GM21737 (cell line): ENCODE data around the gene H1-8.

Experiments
- ATAC-seq: cut with Tn5 transposase; IDR thresholded peaks from one replicate; pipeline ENCODE4 v1.9.1; 2021; ENCODE audit warnings: mild to moderate bottlenecking, moderate library complexity; ENCODE audit not compliant: unreplicated experiment

H1-8 gene

GRCh38 chr3:129592381-129593131 is 49.6 kb downstream of the H1-8 start:
- ATAC-seq = no peak

GRCh38 chr3:129593230-129593594 is 50.2 kb downstream of the H1-8 start:
- ATAC-seq = no peak

DNA sequence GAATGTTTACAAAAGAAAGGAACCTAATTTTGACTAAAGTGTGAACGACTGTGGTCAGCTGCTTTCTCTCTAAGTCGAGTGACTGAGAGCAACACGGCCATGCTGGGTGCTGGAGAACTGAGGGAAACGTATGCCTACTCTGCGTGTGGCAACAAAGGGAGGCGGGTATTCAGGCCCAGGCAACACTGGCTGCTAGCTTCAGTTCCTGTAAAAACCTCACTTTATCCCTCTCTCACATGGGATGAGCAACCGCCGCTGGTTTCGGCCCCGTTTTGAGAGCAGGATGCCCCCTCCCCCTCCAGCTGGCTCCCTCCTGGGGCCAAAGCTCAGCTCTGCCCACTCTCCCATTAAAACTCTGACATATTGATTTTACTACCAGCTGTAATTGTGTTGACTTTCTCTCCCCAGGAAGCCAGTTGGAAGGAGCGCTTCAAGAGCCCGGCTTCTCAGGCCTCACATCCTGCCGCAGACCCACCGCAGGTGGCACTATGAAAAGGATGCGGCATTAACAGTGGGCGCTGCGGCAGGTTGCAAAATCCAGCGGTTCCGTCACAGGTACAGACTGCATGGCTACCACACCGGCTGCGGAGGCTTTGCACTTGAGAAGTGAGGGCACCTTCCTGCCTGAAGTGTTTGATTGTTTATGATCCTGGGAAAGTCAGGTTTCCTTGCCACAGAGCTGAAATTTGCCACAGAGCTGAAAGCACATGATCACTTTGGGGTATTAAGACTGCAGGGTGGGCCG is 50.8 kb downstream of the H1-8 start:
- no peak for ATAC-seq

DNA sequence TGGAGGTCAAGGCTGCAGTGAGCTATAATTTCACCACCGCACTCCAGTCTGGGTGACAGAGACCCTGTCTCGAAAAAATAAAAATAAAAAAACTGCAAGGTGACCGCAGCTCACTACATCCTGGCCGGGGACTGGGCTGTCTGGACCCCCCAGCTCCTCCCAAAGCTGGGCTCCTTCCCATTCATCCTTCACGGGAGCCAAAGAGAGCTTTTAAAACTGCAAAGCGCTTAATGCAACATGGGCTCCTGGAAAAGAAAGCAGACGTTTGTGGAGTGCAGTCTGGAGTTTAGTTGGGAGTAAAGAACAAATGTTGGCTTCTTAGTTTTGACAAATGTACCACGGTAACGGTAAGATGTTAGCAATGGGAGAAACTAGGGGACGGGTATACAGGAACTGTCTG is 51.4 kb downstream of the H1-8 start:
- ATAC-seq = no peak

GRCh38 chr3:129594907-129595390 is 52.0 kb downstream of the H1-8 start:
- no peak for ATAC-seq

- no peak for ATAC-seq
These were observed 52.7 kb downstream of the H1-8 start for GRCh38 chr3:129595544-129596193.

DNA sequence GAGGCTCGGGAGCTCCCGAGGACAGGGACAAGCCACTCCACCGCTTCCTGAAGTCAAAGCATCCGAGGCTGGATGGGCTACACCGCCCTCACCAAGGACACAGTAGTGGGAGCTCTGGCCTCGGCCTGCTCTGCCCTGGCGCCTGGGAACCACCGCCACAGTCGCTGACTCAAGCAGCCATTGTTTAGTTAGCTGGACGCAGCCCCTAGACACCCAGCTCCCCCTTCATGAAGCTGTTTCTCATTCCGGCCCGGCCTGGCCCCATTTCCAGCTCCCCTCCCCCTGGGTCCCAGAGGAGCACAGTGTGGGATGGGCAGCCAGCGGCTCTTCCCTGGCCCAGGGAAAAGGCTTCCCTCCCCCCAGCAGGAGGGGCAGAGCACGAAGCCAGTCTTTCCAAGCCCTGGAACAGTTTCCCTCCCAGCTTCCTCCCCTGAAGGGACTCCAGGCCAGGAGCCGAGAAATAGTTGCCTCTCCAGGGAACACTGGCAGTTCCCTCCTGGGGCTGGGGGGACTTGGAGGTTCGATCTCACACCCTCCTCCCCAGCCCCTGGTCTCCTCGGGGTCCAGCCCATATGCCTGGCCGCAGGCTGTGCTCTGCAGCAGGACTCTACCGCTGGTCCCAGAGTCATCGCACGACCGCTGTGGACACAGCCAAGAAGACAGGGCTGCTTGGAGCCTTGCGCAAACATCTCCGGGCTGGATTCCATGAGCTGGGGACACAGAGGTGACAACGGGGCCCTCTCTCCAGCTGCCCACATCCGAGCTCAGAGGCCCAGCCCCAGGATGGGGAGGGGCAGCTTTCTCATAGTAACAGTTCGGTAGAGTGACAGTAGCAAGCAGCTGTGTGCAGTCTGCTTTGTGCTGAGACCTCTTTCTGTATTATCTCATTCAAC is 53.5 kb downstream of the H1-8 start:
- ATAC-seq = no peak

DNA sequence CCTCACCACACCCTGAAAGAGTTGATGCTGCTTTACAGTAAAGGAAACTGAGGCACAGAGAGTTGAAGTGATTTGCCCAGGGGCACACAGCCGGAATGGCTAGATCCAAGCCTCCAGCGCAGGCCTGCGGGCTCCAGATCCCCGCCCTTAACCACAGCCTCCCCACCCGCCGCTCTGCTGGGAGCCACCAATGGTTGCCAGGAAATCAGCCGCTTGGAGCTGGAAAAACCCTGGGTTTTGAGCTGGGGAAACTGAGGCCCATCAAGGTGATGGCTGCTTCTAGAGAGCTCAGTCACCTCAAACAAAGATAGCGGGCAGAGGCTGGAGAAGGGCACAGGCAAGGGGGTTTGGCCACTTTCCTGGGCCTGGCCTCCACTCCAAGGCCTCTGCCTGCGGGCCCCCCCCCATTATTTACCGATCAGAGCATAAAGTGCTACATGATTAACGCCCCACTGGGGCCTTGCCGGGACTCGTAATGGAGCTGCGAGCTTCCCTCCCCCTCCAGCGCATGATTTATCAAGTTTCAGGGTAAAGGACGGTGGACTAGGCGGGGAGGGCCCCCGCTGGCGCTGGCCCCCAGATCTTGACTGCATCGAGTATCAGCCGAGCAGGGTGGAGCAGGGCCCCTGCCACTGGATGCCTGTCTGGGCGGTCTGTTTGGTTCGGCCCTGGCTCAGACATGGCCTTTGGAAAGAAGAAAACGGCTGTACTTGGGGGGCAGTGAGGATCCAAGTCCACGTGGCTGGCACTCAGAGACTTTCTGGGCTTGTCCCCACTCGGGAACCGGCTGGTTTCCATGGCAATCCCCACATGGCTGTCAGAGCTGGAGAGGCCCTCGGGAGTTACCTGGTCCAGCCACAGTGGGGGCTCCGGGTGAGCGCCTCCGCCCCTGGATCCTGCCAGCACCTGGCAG is 54.4 kb downstream of the H1-8 start:
- ATAC-seq = no peak

DNA sequence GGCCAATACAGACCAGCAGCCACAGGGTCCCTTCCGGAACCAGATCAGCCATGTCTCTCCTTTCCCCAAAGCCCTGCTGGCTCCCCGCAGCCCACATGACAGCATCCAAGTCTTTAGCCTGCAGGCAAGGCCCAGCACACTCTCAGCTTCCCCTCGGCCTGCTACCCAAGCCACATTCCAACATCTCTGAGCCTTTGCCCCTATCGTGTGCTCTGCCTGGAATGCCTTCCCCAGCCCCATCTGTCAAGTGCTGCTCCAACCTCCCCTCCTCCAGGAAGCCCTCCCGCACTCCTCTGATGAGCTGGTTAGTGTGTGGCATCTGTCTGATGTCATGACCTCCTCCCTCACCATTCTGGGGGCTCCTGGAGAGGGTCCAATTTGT is 55.0 kb downstream of the H1-8 start:
- ATAC-seq = no peak

GRCh38 chr3:129598484-129598883 is 55.5 kb downstream of the H1-8 start:
- no peak for ATAC-seq

DNA sequence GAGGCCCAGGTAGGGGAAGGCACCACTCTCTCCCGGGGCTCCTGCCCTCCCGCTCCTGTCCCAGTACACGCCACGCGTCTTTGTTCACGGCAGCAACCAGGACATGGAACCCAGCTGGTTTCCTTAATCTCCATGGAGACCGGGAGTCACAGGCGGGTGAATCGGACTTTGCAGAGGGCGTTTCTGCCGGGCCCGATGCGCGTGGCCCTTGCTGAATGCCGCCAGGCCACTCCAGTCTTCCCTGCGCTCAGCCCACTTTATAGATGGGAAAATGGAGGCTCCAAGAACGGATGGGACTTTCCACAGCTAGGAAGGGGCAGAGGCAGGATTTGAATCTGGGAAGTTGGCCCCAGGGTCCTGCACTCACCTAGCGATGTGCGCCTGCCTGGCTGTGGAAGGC is 56.1 kb downstream of the H1-8 start:
- ATAC-seq = no peak

DNA sequence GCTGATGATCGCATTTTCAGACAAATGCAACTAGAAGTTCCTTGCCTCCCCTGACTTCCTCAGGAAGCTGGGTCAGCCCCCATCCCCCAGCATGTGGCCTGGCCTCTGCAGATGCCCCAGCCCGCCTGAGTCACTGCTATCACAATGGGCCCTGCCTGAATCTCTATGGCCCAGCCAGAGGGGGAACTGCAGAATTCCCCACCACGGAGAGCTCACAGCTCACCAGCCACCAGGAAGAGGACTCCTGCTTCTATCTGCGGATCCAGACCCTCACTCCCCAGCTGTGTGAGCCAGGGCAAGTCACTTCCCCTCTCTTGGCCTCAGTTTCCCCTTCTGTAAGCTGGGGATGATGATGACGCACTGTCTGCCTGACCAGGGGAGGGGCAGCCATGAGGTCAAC is 56.6 kb downstream of the H1-8 start:
- no peak for ATAC-seq

- no peak for ATAC-seq
These were observed 57.4 kb downstream of the H1-8 start for GRCh38 chr3:129600348-129600747.
